PFSK-1 (cell line): ENCODE measurements around the gene DNAJA3.

Source experiments
- FOXP2 ChIP-seq: optimal IDR thresholded peaks from 2 replicates; pipeline ENCODE3; 2011; ENCODE audit warnings: borderline replicate concordance, control low read depth, inconsistent platforms; ENCODE audit not compliant: insufficient read depth; ENCODE audit errors: extremely low read length, extremely low read depth
- POLR2AphosphoS5 ChIP-seq: IDR thresholded peaks from 2 replicates; pipeline ENCODE4 v1.6.1; 2012; ENCODE audit warnings: low read depth, mild to moderate bottlenecking, control low read depth, low read length, moderate library complexity
- REST ChIP-seq, 2 experiments: IDR thresholded peaks; 2 replicates each; pipeline versions ENCODE4 v1.6.1 to v1.8.0; 2011 to 2012; ENCODE audit warnings: low read depth in 2 of 2, low read length in 2 of 2, control low read depth in 1 of 2, inconsistent platforms in 1 of 2, mild to moderate bottlenecking in 1 of 2, moderate library complexity in 1 of 2; ENCODE audit not compliant: insufficient read depth in 1 of 2
- SIN3A ChIP-seq: IDR thresholded peaks from 2 replicates; pipeline ENCODE4 v1.6.1; 2012; ENCODE audit warnings: mild to moderate bottlenecking, low read length, moderate library complexity, borderline replicate concordance; ENCODE audit not compliant: insufficient read depth
- TAF1 ChIP-seq: IDR thresholded peaks from 2 replicates; pipeline ENCODE4 v1.6.1; 2012; ENCODE audit warnings: low read length, control low read depth, borderline replicate concordance; ENCODE audit not compliant: insufficient read depth

Gene DNAJA3

GRCh38 chr16:4381935-4382794 is 43.5 kb upstream of the DNAJA3 start:
- no peak for TF ChIP-seq TAF1
- TF ChIP-seq POLR2AphosphoS5 = no peak
- TF ChIP-seq FOXP2 = no peak
- no peak for TF ChIP-seq REST (IDR thresholded peaks at IDR 0.05; ENCODE audit: insufficient read depth in 1 of 2, low read depth in 2 of 2, low read length in 2 of 2)
- no peak for TF ChIP-seq SIN3A

GRCh38 chr16:4382795-4383357 is 42.8 kb upstream of the DNAJA3 start:
- TF ChIP-seq TAF1 = no peak
- no peak for TF ChIP-seq REST (IDR thresholded peaks at IDR 0.05; ENCODE audit: insufficient read depth in 1 of 2, low read depth in 2 of 2, low read length in 2 of 2)
- no peak for TF ChIP-seq FOXP2
- TF ChIP-seq POLR2AphosphoS5 = no peak
- TF ChIP-seq SIN3A = no peak

- TF ChIP-seq FOXP2 = no peak
- TF ChIP-seq SIN3A = no peak
- no peak for TF ChIP-seq POLR2AphosphoS5
- TF ChIP-seq REST (IDR thresholded peaks at IDR 0.05; ENCODE audit: insufficient read depth in 1 of 2, low read depth in 2 of 2, low read length in 2 of 2) = no peak
- TF ChIP-seq TAF1 = no peak
Observed at GRCh38 chr16:4383591-4384444, 41.9 kb upstream of the DNAJA3 start.

- TF ChIP-seq REST (IDR thresholded peaks at IDR 0.05; ENCODE audit: insufficient read depth in 1 of 2, low read depth in 2 of 2, low read length in 2 of 2) (no peak), TAF1 (no peak), SIN3A (no peak), FOXP2 (no peak), POLR2AphosphoS5 (no peak)
Observed at GRCh38 chr16:4384509-4384942, 41.1 kb upstream of the DNAJA3 start.
